HepG2 (cell line): ENCODE measurements around the gene LLGL1. TPM values are rescaled to one million over a fixed set of nuclear protein-coding genes. Genes with fewer than 3 reads are reported as not detected.

Source experiments
- ETS1 ChIP-seq: sonication (generic); formaldehyde crosslinking; IDR thresholded peaks from 2 replicates; pipeline ENCODE4 v1.4.0; 2020; ENCODE audit warnings: missing genetic modification reagents
- MNT ChIP-seq: fragments of 450-650 bp; IDR thresholded peaks from 2 replicates; pipeline ENCODE4 v1.6.1; 2016
- PHF21A ChIP-seq: sonication (generic); formaldehyde crosslinking; IDR thresholded peaks from 2 replicates; pipeline ENCODE4 v1.5.0; 2020; ENCODE audit warnings: mild to moderate bottlenecking, missing genetic modification reagents
- RFX5 ChIP-seq: IDR thresholded peaks from 2 replicates; pipeline ENCODE4 v1.6.1; 2011; ENCODE audit warnings: low read depth, low read length, improper control_type of control experiment
- RNF219 ChIP-seq: sonication (generic); formaldehyde crosslinking; IDR thresholded peaks from 2 replicates; pipeline ENCODE4 v1.5.0; 2020; ENCODE audit warnings: mild to moderate bottlenecking, missing genetic modification reagents
- SYNCRIP ChIP-seq: fragments of 200-400 bp; formaldehyde crosslinking; IDR thresholded peaks from 2 replicates; pipeline ENCODE4 v1.6.1; 2018; ENCODE audit warnings: mild to moderate bottlenecking, low read depth, low read length; ENCODE audit not compliant: insufficient read depth
- ZHX1 ChIP-seq: sonication (generic); formaldehyde crosslinking; IDR thresholded peaks from 2 replicates; pipeline ENCODE4 v1.8.1; 2022; ENCODE audit warnings: low read depth, mild to moderate bottlenecking, missing genetic modification reagents
- ZMYM3 ChIP-seq: sonication (generic); formaldehyde crosslinking; IDR thresholded peaks from 2 replicates; pipeline ENCODE4 v1.5.1; 2020; ENCODE audit warnings: mild to moderate bottlenecking, missing genetic modification reagents
- ZNF143 ChIP-seq: sonication (generic); formaldehyde crosslinking; IDR thresholded peaks from 2 replicates; pipeline ENCODE4 v1.4.0; 2020; ENCODE audit warnings: missing genetic modification reagents
- ZNF543 ChIP-seq: sonication (generic); formaldehyde crosslinking; IDR thresholded peaks from 2 replicates; pipeline ENCODE4 v1.4.0; 2020; ENCODE audit warnings: mild to moderate bottlenecking, missing genetic modification reagents
- ZNF552 ChIP-seq: sonication (generic); formaldehyde crosslinking; IDR thresholded peaks from 2 replicates; pipeline ENCODE4 v1.9.0; 2022; ENCODE audit warnings: missing genetic modification reagents, mild to moderate bottlenecking, borderline replicate concordance
- ZNF703 ChIP-seq: sonication (generic); formaldehyde crosslinking; IDR thresholded peaks from 2 replicates; pipeline ENCODE4 v1.5.1; 2020; ENCODE audit warnings: missing genetic modification reagents, mild to moderate bottlenecking, moderate library complexity, borderline replicate concordance
- ZNF746 ChIP-seq: sonication (generic); formaldehyde crosslinking; IDR thresholded peaks from 2 replicates; pipeline ENCODE4 v1.8.0; 2022; ENCODE audit warnings: mild to moderate bottlenecking, missing genetic modification reagents
- polyA plus RNA-seq, 8 experiments: library from polyadenylated mRNA; depleted of rRNA in 3 of 8; stranded (reverse) in 7 of 8; unstranded in 1 of 8; fragments of >200 nt; fragmentation: Illumina TruSeq in 4 of 8; extraction: Trizol in 4 of 8; gene quantifications; 2 replicates each; pipeline versions ENCODE4 v1.2.1 to v1.2.3, GENCODE V29; 2011 to 2016; ENCODE audit warnings: low read depth in 4 of 8, missing spikeins in 1 of 8, mixed read lengths in 1 of 8; ENCODE audit not compliant: insufficient read depth in 1 of 8
- total RNA-seq, 5 experiments: library from RNA; depleted of rRNA; stranded (reverse); fragments of >200 nt; fragmentation: Illumina TruSeq; extraction: Trizol; gene quantifications; 2 replicates each; pipeline ENCODE4 v1.2.3, GENCODE V29; 2016; ENCODE audit warnings: low read depth in 1 of 5
- TF ChIP-seq, protein P1 (sequence below): sonication (generic); formaldehyde crosslinking; IDR thresholded peaks from 2 replicates; pipeline ENCODE4 v1.4.0; 2020; ENCODE audit warnings: missing genetic modification reagents; ENCODE audit errors: not compliant biosample characterization
- TF ChIP-seq, protein P2 (sequence below): sonication (generic); formaldehyde crosslinking; IDR thresholded peaks from 2 replicates; pipeline ENCODE4 v1.5.0; 2020; ENCODE audit warnings: mild to moderate bottlenecking, missing genetic modification reagents, moderate library complexity
- TF ChIP-seq, protein P3 (sequence below), 2 experiments: fragments of 450-650 bp in 1 of 2; sonication (generic) in 1 of 2; formaldehyde crosslinking; IDR thresholded peaks; 2 replicates each; pipeline versions ENCODE4 v1.5.0 to v1.8.0; 2020 to 2022; ENCODE audit warnings: mild to moderate bottlenecking in 1 of 2, missing genetic modification reagents in 1 of 2

Gene LLGL1
- total and polyA plus RNA-seq, 2 of the 13 experiments (the other 11 are each of a cell fraction or from before 2014, with no cell fraction given) = 15.0 to 15.3 TPM

GRCh38 chr17:18183334-18184142 is 41.9 kb upstream of the LLGL1 start, which contains the start of gene ALKBH5 (continued):
- TF ChIP-seq ETS1 (CRISPR knock-in tag) (no peak), ZNF552 (CRISPR knock-in tag) (no peak), RNF219 (CRISPR knock-in tag) (no peak; the same call in 1 of the 2 replicates), ZNF703 (no peak), SYNCRIP (no peak), ZMYM3 (no peak), ZNF543 (CRISPR knock-in tag) (peak; percentile 72), ZHX1 (0 out of 2 replicates have a peak, but pooled peaks have one; percentile 28), PHF21A (peak; percentile 50; the same call in 1 of the 2 replicates), ZNF143 (CRISPR knock-in tag) (peak; percentile 11; the same call in 1 of the 2 replicates), RFX5 (peak; percentile 79), MNT (no peak), ZNF746 (no peak)
- TF ChIP-seq, protein P1, sequence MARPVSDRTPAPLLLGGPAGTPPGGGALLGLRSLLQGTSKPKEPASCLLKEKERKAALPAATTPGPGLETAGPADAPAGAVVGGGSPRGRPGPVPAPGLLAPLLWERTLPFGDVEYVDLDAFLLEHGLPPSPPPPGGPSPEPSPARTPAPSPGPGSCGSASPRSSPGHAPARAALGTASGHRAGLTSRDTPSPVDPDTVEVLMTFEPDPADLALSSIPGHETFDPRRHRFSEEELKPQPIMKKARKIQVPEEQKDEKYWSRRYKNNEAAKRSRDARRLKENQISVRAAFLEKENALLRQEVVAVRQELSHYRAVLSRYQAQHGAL = peak; percentile 68
- TF ChIP-seq, protein P2, sequence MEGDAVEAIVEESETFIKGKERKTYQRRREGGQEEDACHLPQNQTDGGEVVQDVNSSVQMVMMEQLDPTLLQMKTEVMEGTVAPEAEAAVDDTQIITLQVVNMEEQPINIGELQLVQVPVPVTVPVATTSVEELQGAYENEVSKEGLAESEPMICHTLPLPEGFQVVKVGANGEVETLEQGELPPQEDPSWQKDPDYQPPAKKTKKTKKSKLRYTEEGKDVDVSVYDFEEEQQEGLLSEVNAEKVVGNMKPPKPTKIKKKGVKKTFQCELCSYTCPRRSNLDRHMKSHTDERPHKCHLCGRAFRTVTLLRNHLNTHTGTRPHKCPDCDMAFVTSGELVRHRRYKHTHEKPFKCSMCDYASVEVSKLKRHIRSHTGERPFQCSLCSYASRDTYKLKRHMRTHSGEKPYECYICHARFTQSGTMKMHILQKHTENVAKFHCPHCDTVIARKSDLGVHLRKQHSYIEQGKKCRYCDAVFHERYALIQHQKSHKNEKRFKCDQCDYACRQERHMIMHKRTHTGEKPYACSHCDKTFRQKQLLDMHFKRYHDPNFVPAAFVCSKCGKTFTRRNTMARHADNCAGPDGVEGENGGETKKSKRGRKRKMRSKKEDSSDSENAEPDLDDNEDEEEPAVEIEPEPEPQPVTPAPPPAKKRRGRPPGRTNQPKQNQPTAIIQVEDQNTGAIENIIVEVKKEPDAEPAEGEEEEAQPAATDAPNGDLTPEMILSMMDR (CRISPR knock-in tag) = peak; percentile 70
- TF ChIP-seq, protein P3, sequence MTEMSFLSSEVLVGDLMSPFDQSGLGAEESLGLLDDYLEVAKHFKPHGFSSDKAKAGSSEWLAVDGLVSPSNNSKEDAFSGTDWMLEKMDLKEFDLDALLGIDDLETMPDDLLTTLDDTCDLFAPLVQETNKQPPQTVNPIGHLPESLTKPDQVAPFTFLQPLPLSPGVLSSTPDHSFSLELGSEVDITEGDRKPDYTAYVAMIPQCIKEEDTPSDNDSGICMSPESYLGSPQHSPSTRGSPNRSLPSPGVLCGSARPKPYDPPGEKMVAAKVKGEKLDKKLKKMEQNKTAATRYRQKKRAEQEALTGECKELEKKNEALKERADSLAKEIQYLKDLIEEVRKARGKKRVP (CRISPR knock-in tag; IDR thresholded peaks at IDR 0.05) = 0 out of 4 replicates have a peak, but pooled peaks of 1 of the 2 experiments have one; percentile 14
